ENCODE results near the gene FN1.

The FN1 gene

GRCh38 chr2:215441560-215442400, 5.9 kb upstream of the FN1 start:
- DNase-seq: no peak

- DNase-seq: no peak
Observed at GRCh38 chr2:215439980-215440512, 4.2 kb upstream of the FN1 start.

- DNase-seq: no peak
Observed at GRCh38 chr2:215439404-215439803, 3.5 kb upstream of the FN1 start.

- DNase-seq: no peak
Observed at GRCh38 chr2:215437614-215438013, 1.7 kb upstream of the FN1 start.

GRCh38 chr2:215436705-215437565, 1.1 kb upstream of the FN1 start:
- no peak for DNase-seq

GRCh38 chr2:215435280-215435869, 493 bp downstream of the FN1 start:
- DNase-seq: no peak

- no peak for DNase-seq
Observed at GRCh38 chr2:215434447-215435279, 1.2 kb downstream of the FN1 start.

GRCh38 chr2:215432759-215433594, 2.9 kb downstream of the FN1 start:
- no peak for DNase-seq

GRCh38 chr2:215431778-215432758, 3.8 kb downstream of the FN1 start:
- no peak for DNase-seq

GRCh38 chr2:215431290-215431689, 4.6 kb downstream of the FN1 start:
- no peak for DNase-seq

- DNase-seq: no peak
Observed at GRCh38 chr2:215430528-215431187, 5.2 kb downstream of the FN1 start.

- no peak for DNase-seq
Observed at GRCh38 chr2:215429424-215429823, 6.4 kb downstream of the FN1 start.

GRCh38 chr2:215428060-215428910, 7.6 kb downstream of the FN1 start:
- no peak for DNase-seq

- no peak for DNase-seq
Observed at GRCh38 chr2:215427585-215427984, 8.3 kb downstream of the FN1 start.

- DNase-seq: no peak
Observed at GRCh38 chr2:215425021-215425782, 10.7 kb downstream of the FN1 start.

GRCh38 chr2:215423928-215424540, 11.8 kb downstream of the FN1 start:
- DNase-seq: no peak

- DNase-seq: no peak
Observed at GRCh38 chr2:215423234-215423633, 12.6 kb downstream of the FN1 start.
